ENCODE data around the gene UPK1A.

- TF ChIP-seq PRDM10 (IDR thresholded peaks at IDR 0.05; ENCODE audit: partially characterized antibody): no peak
- no peak for TF ChIP-seq ZSCAN29 (IDR thresholded peaks at IDR 0.05)
- no peak for TF ChIP-seq JUND (IDR thresholded peaks at IDR 0.05; ENCODE audit: borderline replicate concordance, low read depth, low read length)
- TF ChIP-seq JUND (tag; IDR thresholded peaks at IDR 0.05; ENCODE audit: borderline replicate concordance, low read depth, low read length): no peak
- TF ChIP-seq POLR2A (conservative IDR thresholded peaks at IDR 0.05): no peak
- no peak for TF ChIP-seq E2F1 (CRISPR knock-in tag; IDR thresholded peaks at IDR 0.05)
- TF ChIP-seq CTCF (IDR thresholded peaks at IDR 0.05 in 2 of 3, conservative IDR thresholded peaks at IDR 0.05 in 1 of 3; ENCODE audit: insufficient read depth in 2 of 3, low read depth in 1 of 3, low read length in 3 of 3): peak in 2 of 3 experiments; percentile 11 to 31; a peak in 2 of 6 replicates
- TF ChIP-seq KAT2B (IDR thresholded peaks at IDR 0.05; ENCODE audit: low read depth, low read length): no peak
These were observed 48.5 kb downstream of the UPK1A start for GRCh38 chr19:35714601-35715354.

All from K562 (cell line).